Left ventricle myocardium superior (tissue), 1 donor: ENCODE data around the gene DHRS1. TPM values are rescaled to one million over a fixed set of nuclear protein-coding genes. Genes with fewer than 3 reads are reported as not detected.
A peak's percentile ranks its signal among the peaks of the same experiment; 100 is the strongest.
"Not testable (repeated sequence)": the region's sequence is repeated elsewhere in the genome, so short reads cannot be mapped to it uniquely, and the experiment has no call there.

Experiments
- ATAC-seq: fragments of 200-7000 bp; cut with Tn5 transposase; one replicate; pipeline ENCODE4 v1.9.1; 2020; ENCODE audit warnings: mild to moderate bottlenecking, moderate library complexity
- DNase-seq: peaks from one replicate; pipeline ENCODE4 v3.0.0-alpha.2; 2020
- intact Hi-C: fragments of 100-400 bp; cut with micrococcal nuclease; formaldehyde crosslinking; loops from one replicate; pipeline ENCODE4 v1.11.0; 2022
- total RNA-seq: library from RNA; stranded (reverse); fragmentation: NEBNext Ultra II Directional; extraction: Animal tissue kit (Norgen Biotek cat#: 25700); gene quantifications from one replicate; pipeline ENCODE4 v1.2.1, GENCODE V29; 2021
- donor health status: DM: no; HTN: yes; CAD: no; lungs with severe emphysema.

The DHRS1 gene
- total RNA-seq, 1 donor from 2014 or later, result 5.9 TPM

DNA sequence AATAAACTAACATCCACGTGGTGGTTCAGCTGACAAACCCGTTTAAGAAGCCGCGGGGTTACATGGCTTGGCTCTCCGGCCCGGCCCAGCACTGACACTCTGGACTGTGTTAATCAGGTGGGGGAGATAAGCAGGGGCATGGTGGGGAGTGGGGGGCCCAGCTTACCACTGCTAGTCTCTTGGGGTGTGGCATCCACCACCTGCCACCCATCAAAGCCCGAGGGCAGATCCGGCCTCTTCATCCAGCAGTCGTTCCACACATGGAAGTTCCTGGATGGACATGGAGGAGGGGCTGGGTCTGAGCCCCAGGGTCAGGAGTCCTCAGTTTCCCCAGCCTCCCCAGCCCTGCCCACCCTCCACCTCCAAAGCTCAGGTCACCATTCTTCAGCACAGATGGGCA lies 41.5 kb downstream of the DHRS1 start:
- intact Hi-C loops, result no loop called here
- DNase-seq, result no peak

DNA sequence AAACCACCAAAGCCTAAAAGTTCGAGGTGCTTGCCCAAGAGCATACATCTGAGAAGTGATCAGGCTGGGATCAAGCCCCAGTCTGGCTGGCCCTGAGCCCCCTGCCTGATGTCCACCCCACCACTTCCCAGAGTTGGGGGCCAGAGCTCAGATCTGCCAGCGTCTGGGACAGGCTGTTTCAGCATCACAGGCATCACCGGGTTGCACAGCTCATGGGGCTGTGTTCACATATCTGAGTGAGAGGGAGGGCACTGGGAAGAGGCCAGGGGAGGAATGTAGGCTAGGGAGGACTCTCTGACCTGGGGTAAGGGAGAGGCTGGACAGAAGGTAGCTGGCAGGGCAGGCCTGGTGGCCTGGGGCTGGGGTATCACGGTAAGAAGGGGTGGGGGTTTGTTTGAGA lies 42.6 kb downstream of the DHRS1 start:
- intact Hi-C loops, result no loop called here
- no peak for DNase-seq
- no peak for ATAC-seq

More for the DNA sequence above, 41.5 kb downstream of the DHRS1 start:
- no peak for ATAC-seq

DNA sequence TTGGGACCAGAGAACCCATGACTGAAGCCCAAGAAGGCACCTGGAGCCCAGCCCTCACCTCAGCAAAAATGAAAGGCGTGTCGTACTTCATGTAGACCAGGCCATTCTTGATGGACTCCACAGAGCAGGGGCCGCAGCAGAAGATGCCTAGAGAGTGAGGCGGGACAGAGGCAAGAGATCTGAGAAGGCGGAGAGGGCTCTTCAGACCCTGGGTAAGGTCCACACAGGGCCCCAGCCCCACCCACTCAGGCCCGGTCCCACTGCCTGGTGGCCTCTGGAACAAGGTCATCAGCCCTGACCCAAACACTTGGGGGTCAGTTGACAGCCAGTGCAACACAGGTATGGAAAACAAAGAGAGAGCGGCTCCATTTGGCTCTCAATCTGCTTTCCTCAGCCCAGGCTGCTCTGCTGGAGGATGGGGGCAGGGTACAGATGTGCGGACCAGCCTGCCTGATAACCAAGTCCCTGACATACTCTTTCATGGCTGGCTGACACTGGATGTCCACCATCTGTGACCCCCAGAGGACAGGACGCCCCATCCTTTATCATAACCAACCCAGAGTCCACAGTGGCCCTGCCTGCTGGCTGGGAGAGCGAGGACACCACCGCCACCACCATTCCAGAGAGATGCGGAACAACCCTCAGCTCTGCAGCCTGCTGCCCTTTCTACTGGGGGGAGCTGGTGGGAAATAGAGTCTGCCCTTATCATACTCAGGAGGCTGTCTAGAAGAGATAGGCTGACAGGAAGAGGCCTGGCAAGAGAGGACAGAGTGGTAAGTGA lies 43.5 kb downstream of the DHRS1 start:
- intact Hi-C loops, result no loop called here

DNA sequence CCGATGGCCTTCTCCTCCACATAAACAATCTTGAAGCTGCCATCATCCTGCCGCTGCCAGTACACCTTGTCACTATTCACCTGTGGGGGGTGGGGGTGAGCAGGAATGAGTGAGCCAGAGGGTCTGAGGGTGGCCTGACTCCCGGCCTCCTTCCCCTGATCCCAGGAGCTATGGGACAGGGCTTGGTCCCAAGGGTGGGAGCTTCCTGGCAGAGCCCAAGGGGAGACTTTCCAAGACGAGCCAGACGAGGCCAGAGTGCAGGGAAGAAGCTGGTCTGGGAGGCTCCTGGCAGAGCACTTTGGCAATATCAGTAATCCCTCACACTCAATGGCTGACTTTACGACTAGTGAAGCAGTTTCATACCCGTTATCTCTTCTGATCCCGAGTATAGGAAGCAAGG lies 44.1 kb downstream of the DHRS1 start:
- no peak for ATAC-seq
- intact Hi-C loops, result no loop called here
- no peak for DNase-seq

More for the DNA sequence above, 43.5 kb downstream of the DHRS1 start:
- DNase-seq (no peak), ATAC-seq (no peak)

DNA sequence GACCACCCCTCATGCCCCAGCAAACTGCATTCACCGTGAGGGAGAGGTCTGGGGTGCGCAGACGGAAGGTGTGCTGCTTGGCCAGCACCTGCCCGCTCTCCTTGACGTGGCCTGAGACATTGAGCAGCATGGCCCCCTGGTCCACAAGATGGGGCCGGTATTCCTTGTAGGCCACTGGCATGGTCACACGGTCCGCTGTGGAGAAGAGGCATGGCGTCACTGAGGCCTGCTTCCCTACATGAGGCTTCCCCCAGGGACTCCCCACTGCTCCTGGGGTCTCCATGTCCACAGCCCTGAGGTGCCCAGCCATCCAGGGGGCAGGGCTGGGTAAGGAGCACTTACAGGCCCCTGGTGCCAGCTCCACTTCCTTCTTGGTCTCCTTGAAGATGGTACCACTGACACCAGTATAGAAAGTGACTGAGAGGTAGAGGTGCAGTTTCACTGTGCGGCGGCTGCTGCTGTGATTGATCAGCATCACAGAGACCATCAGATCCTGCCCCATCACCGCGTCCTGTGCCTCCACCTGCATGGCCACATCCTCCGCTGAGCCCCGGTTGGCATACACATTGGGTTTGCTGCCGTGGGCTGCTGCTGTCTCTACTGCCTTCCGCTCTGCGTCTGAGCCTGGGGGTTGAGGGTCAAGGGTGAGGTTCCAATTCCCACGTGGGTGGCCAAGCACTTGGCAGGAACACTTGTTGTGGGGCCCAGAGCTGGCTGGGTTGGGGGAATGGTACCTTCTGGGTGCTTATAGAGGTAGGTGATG lies 44.8 kb downstream of the DHRS1 start:
- ATAC-seq, result no peak
- no peak for DNase-seq
- intact Hi-C loops, result no loop called here

DNA sequence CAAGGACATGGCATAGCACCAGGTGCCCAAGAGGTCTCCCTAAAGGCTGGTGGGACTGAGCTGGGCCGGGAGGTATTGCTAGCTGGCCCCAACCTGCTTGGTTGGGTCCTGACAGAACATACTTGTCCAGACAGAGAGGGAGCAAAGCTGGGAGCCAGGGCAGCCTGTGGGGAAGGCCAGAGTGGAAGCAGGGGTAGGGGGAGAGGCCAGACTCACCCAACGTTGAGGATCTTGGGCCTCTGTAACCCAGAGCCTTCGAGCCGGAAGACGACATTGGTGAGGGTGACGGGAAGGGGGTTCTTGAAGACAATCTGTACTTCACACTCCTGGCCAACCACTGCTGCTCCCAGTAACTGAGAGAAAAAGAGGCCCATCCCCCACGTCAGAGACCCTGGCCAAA lies 45.6 kb downstream of the DHRS1 start:
- DNase-seq, result no peak
- intact Hi-C loops, result no loop called here

DNA sequence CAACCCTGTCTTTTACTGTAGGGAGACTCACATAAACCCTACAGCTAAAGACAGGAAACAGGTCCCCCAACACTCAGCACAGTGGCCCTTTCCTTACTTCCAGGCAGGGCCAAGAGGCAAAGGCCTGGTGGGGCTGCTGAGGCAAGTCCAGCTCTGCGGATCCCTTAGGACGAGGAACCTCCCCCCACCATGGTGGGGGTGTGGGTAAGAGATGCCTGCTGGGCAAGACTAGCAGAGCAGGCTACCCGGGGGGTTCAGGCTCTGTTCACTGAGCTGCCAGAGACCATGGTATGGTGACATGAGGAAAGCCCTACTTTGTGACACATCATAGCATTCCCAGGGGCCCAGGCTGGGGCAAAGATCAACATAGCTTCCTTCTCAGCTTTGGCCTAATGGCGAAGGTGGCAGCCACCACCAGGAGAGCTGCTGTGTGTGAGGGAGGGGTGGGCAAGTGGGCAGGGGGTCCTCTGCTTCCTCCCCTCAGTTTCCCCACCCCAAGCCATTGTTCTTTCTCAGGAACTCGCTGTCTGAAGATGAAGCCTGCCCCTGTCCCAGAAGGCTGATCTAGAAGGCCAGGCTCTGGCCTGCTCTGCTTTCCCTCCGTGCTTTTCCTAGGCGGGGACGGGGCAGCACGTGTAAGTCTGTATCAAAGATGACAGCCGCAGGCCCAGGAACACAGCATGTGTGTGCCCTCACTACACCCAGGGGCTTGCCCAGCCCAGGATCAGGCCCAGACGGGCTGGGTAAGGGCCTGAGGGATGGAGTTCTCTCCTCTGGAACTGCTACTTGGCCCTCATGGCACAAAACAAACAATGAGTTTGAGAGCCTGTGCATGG lies 47.1 kb downstream of the DHRS1 start:
- DNase-seq (no peak), ATAC-seq (no peak)
- intact Hi-C loops, result no loop called here

More for the DNA sequence above, 45.6 kb downstream of the DHRS1 start:
- ATAC-seq, result no peak

DNA sequence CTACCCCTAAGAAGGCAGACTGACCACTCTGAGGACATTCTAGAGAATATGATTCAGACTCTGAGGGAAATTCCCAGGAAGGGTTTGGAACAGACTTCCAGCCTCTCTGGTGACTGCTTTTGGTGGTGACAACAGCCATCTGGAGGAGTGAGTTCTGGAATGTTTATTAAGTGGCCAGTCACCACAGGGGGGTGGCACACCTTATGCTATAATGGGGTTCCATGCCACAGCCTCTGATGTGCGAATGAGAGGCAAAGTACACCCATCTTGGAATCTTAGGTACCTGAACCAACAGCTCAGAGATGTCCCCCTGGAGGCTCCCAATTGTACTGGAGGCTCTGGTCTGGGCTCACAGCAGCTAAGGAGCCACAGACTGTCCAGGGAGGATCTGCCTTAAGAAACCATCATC lies 47.7 kb downstream of the DHRS1 start:
- no peak for DNase-seq
- intact Hi-C loops, result no loop called here
- ATAC-seq, result no peak

DNA sequence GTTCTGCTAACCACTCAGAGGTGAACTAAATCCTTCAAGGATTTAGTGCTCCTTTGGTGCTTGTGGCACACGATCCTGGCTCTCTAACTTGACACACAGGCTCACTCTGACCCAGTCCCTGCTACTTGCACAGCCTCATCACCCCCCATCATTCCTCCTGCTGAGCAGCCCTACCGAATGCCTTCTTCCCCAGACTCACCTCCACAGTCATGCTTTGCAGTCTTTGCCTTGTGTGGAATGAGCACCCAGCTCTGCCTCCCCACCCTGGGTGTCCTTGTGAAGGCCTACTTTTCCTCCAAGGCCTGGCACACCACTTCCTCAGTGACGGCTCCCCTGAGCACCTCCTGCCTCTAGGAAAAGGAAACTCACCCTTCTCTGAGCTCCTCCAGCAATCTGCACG lies 49.2 kb downstream of the DHRS1 start:
- intact Hi-C loops, result no loop called here
- ATAC-seq, result no peak
- DNase-seq, result no peak

DNA sequence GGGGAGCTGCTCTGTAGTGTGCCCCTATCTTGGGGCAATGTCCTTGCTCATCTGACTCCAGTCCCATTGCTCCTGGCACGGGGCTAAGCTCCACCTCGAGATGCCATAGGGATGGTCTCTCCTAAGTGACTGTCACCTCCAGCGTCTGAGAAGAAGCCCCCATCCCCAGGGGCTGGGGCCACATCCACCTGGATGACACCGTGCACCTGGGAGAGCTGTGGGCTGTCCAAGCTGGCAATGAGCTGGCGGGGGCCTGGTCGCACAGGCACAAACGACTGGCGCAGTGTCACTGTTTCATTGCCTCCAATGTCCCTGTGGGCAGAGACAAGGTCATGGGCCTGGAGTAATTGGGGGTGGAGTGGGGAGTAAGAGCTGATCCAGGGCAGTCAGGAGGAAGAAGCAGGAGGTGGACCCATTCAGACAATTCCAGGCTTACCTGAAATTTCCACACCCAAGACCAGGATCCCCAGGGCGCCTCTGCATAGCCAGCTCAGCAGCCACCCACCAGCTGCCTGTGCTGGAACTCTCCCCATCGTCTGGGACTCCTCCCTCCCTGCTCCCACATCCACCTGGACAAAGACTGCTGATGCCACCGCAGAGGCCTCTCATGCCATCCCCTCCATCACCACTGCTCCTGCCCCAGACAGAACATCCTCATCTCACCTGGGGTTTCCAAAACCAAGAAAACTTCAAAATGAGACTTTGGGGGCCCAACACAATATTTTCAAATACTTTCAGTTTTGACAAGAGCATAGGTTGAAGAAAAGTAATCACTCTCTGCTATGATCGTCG lies 50.2 kb downstream of the DHRS1 start:
- no peak for DNase-seq
- no peak for ATAC-seq
- intact Hi-C loops, result loop anchor here (5.0 kb wide), 1 partner anchor 43 kb away; no protein-coding TSS in a partner anchor

DNA sequence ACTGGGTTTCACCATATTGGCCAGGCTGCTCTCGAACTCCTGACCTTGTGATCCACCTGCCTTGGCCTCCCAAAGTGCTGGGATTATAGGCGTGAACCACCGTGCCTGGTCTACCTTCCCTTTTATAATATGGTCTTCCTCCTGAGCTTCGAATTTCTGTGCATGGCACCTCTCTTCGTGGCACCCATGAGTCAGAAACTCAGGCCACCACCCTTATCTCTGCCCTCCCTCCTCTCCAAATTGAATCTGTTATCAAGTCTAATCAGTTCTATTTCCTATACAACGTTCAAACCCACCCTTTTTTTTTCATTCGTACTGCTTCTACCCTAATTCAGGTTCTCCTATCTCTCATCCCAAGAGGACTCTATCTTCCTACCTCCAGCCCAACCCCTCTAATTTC lies 52.2 kb downstream of the DHRS1 start:
- DNase-seq, result no peak
- ATAC-seq, result no peak
- intact Hi-C loops, result loop anchor here (5.0 kb wide), 1 partner anchor 45 kb away; no protein-coding TSS in a partner anchor

DNA sequence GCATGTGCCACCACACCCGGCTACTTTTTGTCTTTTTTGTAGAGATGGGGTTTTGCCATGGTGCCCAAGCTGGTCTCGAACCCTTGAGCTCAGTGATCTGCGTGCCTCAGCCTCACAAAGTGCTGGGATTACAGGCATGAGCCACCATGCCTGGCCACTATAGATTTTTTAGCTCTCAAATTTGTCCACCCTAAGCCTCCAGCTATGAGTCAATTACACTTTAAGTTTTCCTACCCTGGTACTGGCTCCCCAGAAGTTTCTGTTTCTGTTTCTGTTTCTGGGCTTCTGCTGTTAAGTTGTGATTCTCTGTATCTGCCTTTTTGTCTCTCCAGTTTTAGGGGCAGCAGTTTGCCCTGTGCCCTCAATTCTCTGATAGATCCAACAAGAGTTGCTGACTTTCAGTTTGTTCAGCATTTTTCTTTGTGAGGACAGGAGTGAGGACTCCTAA lies 52.8 kb downstream of the DHRS1 start:
- intact Hi-C loops, result loop anchor here (5.0 kb wide), 1 partner anchor 46 kb away; no protein-coding TSS in a partner anchor
- no peak for ATAC-seq

DNA sequence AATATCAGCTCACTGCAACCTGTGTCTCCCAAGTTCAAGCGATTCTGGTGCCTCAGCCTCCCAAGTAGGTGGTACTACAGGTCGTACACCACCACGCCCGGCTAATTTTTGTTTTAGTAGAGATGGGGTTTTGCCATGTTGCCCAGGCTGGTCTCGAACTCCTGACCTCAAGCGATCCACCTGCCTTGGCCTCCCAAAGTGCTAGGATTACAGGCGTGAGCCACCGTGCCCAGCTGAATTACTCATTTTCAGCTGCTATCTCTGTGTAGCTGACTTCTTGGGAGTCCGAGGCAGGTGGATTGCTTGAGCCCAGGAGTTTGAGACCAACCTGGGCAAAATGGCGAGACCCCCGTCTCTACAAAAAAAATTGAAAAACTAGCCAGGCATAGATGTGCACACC lies 54.2 kb downstream of the DHRS1 start:
- DNase-seq, ATAC-seq: not testable (repeated sequence)
- intact Hi-C loops, result loop anchor here (5.0 kb wide), 1 partner anchor 47 kb away; no protein-coding TSS in a partner anchor

More for the DNA sequence above, 52.8 kb downstream of the DHRS1 start:
- DNase-seq, result no peak

DNA sequence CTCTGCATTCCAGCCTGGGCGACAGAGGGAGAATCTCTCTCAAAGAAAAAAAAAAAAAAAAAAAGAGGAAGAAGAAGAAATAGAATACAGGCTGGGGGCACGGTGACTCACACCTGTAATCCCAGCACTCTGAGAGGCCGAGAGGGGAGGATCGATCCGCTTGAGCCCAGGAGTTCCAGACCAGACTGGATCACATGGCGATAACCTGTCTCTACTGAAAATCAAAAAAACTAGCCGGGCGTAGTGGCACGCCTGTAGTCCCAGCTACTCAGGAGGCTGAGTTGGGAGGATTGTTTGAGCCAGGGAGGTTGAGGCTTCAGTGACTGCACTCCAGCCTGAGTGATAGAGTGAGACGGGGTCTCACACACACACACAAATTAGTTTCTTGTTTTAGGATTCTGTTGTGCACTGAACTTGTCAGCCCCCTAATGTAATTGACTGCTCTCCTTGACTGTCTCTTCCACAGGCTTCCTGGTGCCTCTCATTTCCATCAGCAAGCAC lies 56.2 kb downstream of the DHRS1 start:
- ATAC-seq, result no peak
- no peak for DNase-seq
- intact Hi-C loops, result no loop called here

DNA sequence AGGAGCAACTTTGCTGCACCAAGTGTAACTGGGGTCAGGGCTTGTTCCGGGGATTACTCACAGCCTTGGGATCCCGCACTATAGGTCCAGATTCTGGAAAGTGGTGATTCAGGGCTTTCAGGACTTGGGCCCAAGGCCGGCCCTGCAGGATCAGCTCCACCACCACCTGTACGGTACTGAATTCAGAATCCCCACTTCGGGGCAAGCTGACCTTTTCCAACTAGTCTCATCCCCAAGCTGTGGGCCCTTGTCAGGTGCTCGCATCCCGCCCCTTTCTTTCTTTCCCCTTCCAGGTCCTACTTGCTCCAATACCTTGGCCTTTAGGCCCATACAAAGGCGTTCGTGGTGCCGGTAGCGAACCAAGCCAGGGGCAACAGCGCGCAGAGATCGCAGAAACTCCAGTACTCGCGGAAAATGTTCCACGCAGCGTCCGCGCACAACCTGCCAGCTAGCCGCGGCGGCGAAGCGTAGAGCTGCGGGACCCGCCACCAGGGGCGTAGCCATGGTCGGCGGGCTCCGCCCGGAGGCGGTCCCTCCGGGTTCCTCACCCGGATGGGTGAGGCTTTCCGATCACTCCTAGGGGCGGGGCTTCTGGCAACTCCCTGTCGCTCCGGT lies 57.6 kb downstream of the DHRS1 start:
- intact Hi-C loops, result no loop called here

More for the DNA sequence above, 57.6 kb downstream of the DHRS1 start:
- DNase-seq (peak; percentile 94), ATAC-seq (peak; percentile 93)
